HepG2 (cell line): Measurements from ENCODE around the gene ROMO1. TPM values are rescaled to one million over a fixed set of nuclear protein-coding genes. Genes with fewer than 3 reads are reported as not detected.

Experiments
- ATAC-seq: fragments of 200-7000 bp; cut with Tn5 transposase; 3 replicates; pipeline ENCODE4 v1.9.1; 2020; ENCODE audit warnings: mild to moderate bottlenecking, moderate library complexity
- BruUV-seq: library from RNA; stranded (reverse); fragments of 400-500 nt; replicated peaks from 2 replicates; lab custom pipeline; 2021; lab: Mats Ljungman, UMichigan
- CTCF ChIA-PET: fragments of 300-600 bp; formaldehyde crosslinking; extraction: SDS; loops from one replicate; lab custom pipeline; 2021; ENCODE audit warnings: low total read pairs, inconsistent platforms, low intra/inter-chr PET ratio; lab: Yijun Ruan, JAX
- POLR2A ChIA-PET: fragments of 350-600 bp; sonication (Branson Sonifier 250); formaldehyde crosslinking; loops from one replicate; lab custom pipeline; 2020; ENCODE audit warnings: antibody characterized with exemption, inconsistent platforms; lab: Yijun Ruan, JAX
- DNase-seq: peaks from one replicate; pipeline ENCODE4 v3.0.0-alpha.2; 2015; ENCODE audit warnings: low spot score
- FAIRE-seq: peaks from 3 replicates; lab custom pipeline; 2011; peaks lifted over from hg19 to GRCh38; lab: Jason Lieb, UNC
- H2AFZ ChIP-seq: one replicate; pipeline ENCODE4 v1.6.1; 2011; ENCODE audit warnings: low read length, inconsistent platforms
- H3K27ac ChIP-seq: fragments of 300-600 bp; 3 replicates; pipeline ENCODE4 v1.8.0; 2011; ENCODE audit warnings: mixed run types, mild to moderate bottlenecking, mixed read lengths, low read length, inconsistent platforms; ENCODE audit not compliant: insufficient read depth; ENCODE audit errors: extremely low read length
- H3K27me3 ChIP-seq, 2 experiments: fragments of 200-600 bp in 1 of 2; 2 replicates in 1 of 2; 3 replicates in 1 of 2; pipeline versions ENCODE4 v1.6.0 to v1.8.0; 2011; ENCODE audit warnings: low read length in 2 of 2, mild to moderate bottlenecking in 2 of 2, moderate library complexity in 2 of 2, inconsistent platforms in 1 of 2; ENCODE audit not compliant: insufficient read depth in 2 of 2, control insufficient read depth in 1 of 2
- H3K36me3 ChIP-seq, 2 experiments: fragments of 200-600 bp in 1 of 2; replicated peaks in 1 of 2; 2 replicates in 1 of 2; 3 replicates in 1 of 2; pipeline versions ENCODE4 v1.5.1 to v1.8.0; 2011; ENCODE audit warnings: low read length in 2 of 2, inconsistent platforms in 1 of 2; ENCODE audit not compliant: insufficient read depth in 2 of 2, control insufficient read depth in 1 of 2
- H3K4me1 ChIP-seq: 2 replicates; pipeline ENCODE4 v1.5.1; 2012; ENCODE audit warnings: low read length, inconsistent platforms; ENCODE audit not compliant: insufficient read depth
- H3K4me2 ChIP-seq: 2 replicates; pipeline ENCODE4 v1.6.0; 2011; ENCODE audit warnings: low read depth, low read length, inconsistent platforms
- H3K4me3 ChIP-seq, 3 experiments: fragments of 200-600 bp in 1 of 3; sonication (generic), shearing (Covaris generic) in 1 of 3; replicated peaks in 1 of 3; 2 replicates each; pipeline ENCODE4 v1.5.1; 2011 to 2016; ENCODE audit warnings: low read length in 3 of 3, inconsistent platforms in 2 of 3, low read depth in 2 of 3, mild to moderate bottlenecking in 2 of 3, control low read depth in 1 of 3, mixed read lengths in 1 of 3; ENCODE audit not compliant: insufficient read depth in 1 of 3
- H3K79me2 ChIP-seq: one replicate; pipeline ENCODE4 v1.6.1; 2011; ENCODE audit warnings: low read length, inconsistent platforms; ENCODE audit not compliant: insufficient read depth
- H3K9ac ChIP-seq: 2 replicates; pipeline ENCODE4 v1.6.0; 2011; ENCODE audit warnings: mild to moderate bottlenecking, low read depth, low read length, inconsistent platforms; ENCODE audit not compliant: insufficient read depth
- H3K9me3 ChIP-seq: 2 replicates; pipeline ENCODE4 v1.5.1; 2012; ENCODE audit warnings: mild to moderate bottlenecking, low read length
- H4K20me1 ChIP-seq: 2 replicates; pipeline ENCODE4 v1.6.0; 2011; ENCODE audit warnings: inconsistent platforms, mild to moderate bottlenecking, low read length, moderate library complexity; ENCODE audit not compliant: insufficient read depth
- AGO2 ChIP-seq: fragments of 200-400 bp; formaldehyde crosslinking; optimal IDR thresholded peaks from 2 replicates; pipeline ENCODE3; 2017; ENCODE audit warnings: mild to moderate bottlenecking, low read depth, low read length, moderate library complexity
- HIVEP1 ChIP-seq: sonication (generic); formaldehyde crosslinking; IDR thresholded peaks from 2 replicates; pipeline ENCODE4 v1.4.0; 2020; ENCODE audit warnings: mild to moderate bottlenecking, missing genetic modification reagents
- KMT2B ChIP-seq: IDR thresholded peaks from 2 replicates; pipeline ENCODE4 v1.6.1; 2016; ENCODE audit warnings: missing genetic modification reagents, missing compliant biosample characterization
- RAD21 ChIP-seq: fragments of 450-650 bp; formaldehyde crosslinking; IDR thresholded peaks from 2 replicates; pipeline ENCODE4 v1.5.0; 2020; ENCODE audit warnings: mild to moderate bottlenecking
- TSC22D2 ChIP-seq: sonication (generic); formaldehyde crosslinking; IDR thresholded peaks from 2 replicates; pipeline ENCODE4 v1.5.1; 2020; ENCODE audit warnings: missing genetic modification reagents, mild to moderate bottlenecking, borderline replicate concordance
- ZC3H13 ChIP-seq: sonication (generic); formaldehyde crosslinking; IDR thresholded peaks from 2 replicates; pipeline ENCODE4 v1.8.1; 2023; ENCODE audit warnings: mild to moderate bottlenecking, missing genetic modification reagents, moderate library complexity
- ZNF180 ChIP-seq: sonication (generic); formaldehyde crosslinking; IDR thresholded peaks from 2 replicates; pipeline ENCODE4 v1.4.0; 2020; ENCODE audit warnings: low read depth, missing genetic modification reagents, borderline replicate concordance
- ZNF33B ChIP-seq: sonication (generic); formaldehyde crosslinking; IDR thresholded peaks from 2 replicates; pipeline ENCODE4 v1.5.1; 2020; ENCODE audit warnings: mild to moderate bottlenecking, missing genetic modification reagents
- ZNF34 ChIP-seq: sonication (generic); formaldehyde crosslinking; IDR thresholded peaks from 2 replicates; pipeline ENCODE4 v1.4.0; 2020; ENCODE audit warnings: mild to moderate bottlenecking, missing genetic modification reagents, borderline replicate concordance
- ZNF446 ChIP-seq: sonication (generic); formaldehyde crosslinking; IDR thresholded peaks from 2 replicates; pipeline ENCODE4 v1.5.0; 2020; ENCODE audit warnings: mild to moderate bottlenecking, missing genetic modification reagents
- ZNF557 ChIP-seq: sonication (generic); formaldehyde crosslinking; IDR thresholded peaks from 2 replicates; pipeline ENCODE4 v1.4.0; 2020; ENCODE audit warnings: missing genetic modification reagents
- ZNF615 ChIP-seq: sonication (generic); formaldehyde crosslinking; IDR thresholded peaks from 2 replicates; pipeline ENCODE4 v1.5.0; 2020; ENCODE audit warnings: mild to moderate bottlenecking, missing genetic modification reagents, borderline replicate concordance
- ZNF629 ChIP-seq: sonication (generic); formaldehyde crosslinking; conservative IDR thresholded peaks from 2 replicates; pipeline ENCODE4 v1.5.0; 2020; ENCODE audit warnings: missing genetic modification reagents
- WGBS: methylation state at CpG from one replicate; pipeline ENCODE4 v1.1.6; 2017; ENCODE audit warnings: low lambda C conversion rate; 5-methylcytosine and 5-hydroxymethylcytosine counted together
- in situ Hi-C: cut with HindIII; loops from 2 replicates; pipeline ENCODE4 v1.10.0; 2017; ENCODE audit warnings: low pct_unique_long_range_greater_than_20kb; ENCODE audit not compliant: extremely low pct_ligation_motif_present
- intact Hi-C: fragments of 100-400 bp; cut with micrococcal nuclease; formaldehyde crosslinking; loops from one replicate; pipeline ENCODE4 v1.10.0; 2022; ENCODE audit not compliant: unreplicated experiment
- polyA plus RNA-seq, 8 experiments: library from polyadenylated mRNA; depleted of rRNA in 3 of 8; stranded (reverse) in 7 of 8; unstranded in 1 of 8; fragments of >200 nt; fragmentation: Illumina TruSeq in 4 of 8; extraction: Trizol in 4 of 8; gene quantifications; 2 replicates each; pipeline versions ENCODE4 v1.2.1 to v1.2.3, GENCODE V29; 2011 to 2016; ENCODE audit warnings: low read depth in 4 of 8, missing spikeins in 1 of 8, mixed read lengths in 1 of 8; ENCODE audit not compliant: insufficient read depth in 1 of 8
- total RNA-seq, 5 experiments: library from RNA; depleted of rRNA; stranded (reverse); fragments of >200 nt; fragmentation: Illumina TruSeq; extraction: Trizol; gene quantifications; 2 replicates each; pipeline ENCODE4 v1.2.3, GENCODE V29; 2016; ENCODE audit warnings: low read depth in 1 of 5
- TF ChIP-seq, protein P1 (sequence below): sonication (generic); formaldehyde crosslinking; conservative IDR thresholded peaks from 2 replicates; pipeline ENCODE4 v1.8.1; 2023; ENCODE audit warnings: missing genetic modification reagents
- TF ChIP-seq, protein P2 (sequence below): sonication (generic); formaldehyde crosslinking; IDR thresholded peaks from 2 replicates; pipeline ENCODE4 v1.5.1; 2020; ENCODE audit warnings: mild to moderate bottlenecking, missing genetic modification reagents, moderate library complexity

Gene ROMO1
- total and polyA plus RNA-seq, 2 of the 13 experiments (the other 11 are each of a cell fraction or from before 2014, with no cell fraction given) = 636 to 755 TPM

DNA sequence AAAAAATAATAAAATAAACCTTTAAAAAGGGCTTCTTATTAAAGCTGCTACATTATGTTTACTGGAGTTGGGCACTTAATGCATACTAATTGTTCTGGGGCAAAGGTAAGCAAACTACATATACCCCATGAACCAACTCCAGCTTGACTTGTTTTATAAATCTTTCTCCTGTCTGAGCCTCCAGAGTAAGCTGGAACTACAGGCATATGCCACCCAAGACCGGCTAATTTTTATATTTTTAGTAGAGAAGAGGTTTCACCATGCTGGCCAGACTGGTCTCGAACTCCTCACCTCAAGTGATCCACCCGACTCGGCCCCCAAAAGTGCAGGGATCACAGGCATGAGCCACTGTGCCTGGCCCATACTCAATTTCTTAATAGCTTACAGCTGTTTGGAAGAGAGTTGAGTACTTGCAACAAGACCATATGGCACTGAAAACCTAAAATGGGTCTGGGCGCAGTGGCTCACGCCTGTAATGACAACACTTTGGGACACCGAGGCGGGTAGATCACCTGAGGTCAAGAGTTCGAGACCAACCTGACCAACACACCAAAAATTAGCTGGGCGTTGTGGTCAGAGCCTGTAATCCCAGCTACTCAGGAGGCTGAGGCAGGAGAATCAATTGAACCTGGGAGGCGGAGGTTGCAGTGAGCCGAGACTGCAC, 19.9 kb downstream of the ROMO1 start:
- ChIA-PET POLR2A (interaction anchor here (0.6 to 23.6 kb wide), 11 partner anchors 6 to 103 kb away, joined by 3 to 319 read pairs (median 5); partner anchors contain the start of genes NFS1, RBM39, ROMO1 and SPAG4), CTCF (no interaction called here)
- 0 out of 2 replicates have a peak, but pooled peaks cover 5% of the 10 kb centered on the region for H3K4me1 ChIP-seq
- no TSS peak for BruUV-seq
- H4K20me1 ChIP-seq = peaks cover 100% of the 10 kb centered on the region
- intact Hi-C loops (no loop called here), in situ Hi-C loops (no loop called here)
- H3K4me2 ChIP-seq = no peak overlapping the region
- no peak for DNase-seq
- WGBS = 97% methylated on average over 12 of the region's 12 CpGs
- peak; percentile 1; the same call in 2 of the 3 replicates for ATAC-seq
- no peaks in the 10 kb centered on the region for H3K9me3 ChIP-seq
- peaks cover 92% of the 10 kb centered on the region for H3K79me2 ChIP-seq
- no peak overlapping the region for H3K27ac ChIP-seq
- no peak overlapping the region for H3K9ac ChIP-seq
- H2AFZ ChIP-seq = no peak overlapping the region
- no peaks in the 10 kb centered on the region for H3K27me3 ChIP-seq
- FAIRE-seq = no peak
- no peak overlapping the region for H3K4me3 ChIP-seq
- peaks cover 73 to 96% of the 10 kb centered on the region in 2 experiments for H3K36me3 ChIP-seq
- TF ChIP-seq ZNF180 (no peak), KMT2B (no peak), HIVEP1 (0 out of 2 replicates have a peak, but pooled peaks have one; percentile 42), RAD21 (CRISPR knock-in tag) (no peak), AGO2 (peak; percentile 42), ZNF34 (CRISPR knock-in tag) (no peak), ZNF615 (CRISPR knock-in tag) (peak; percentile 81; the same call in 1 of the 2 replicates), ZNF33B (CRISPR knock-in tag) (no peak), ZNF629 (CRISPR knock-in tag) (no peak), TSC22D2 (CRISPR knock-in tag) (no peak), ZC3H13 (CRISPR knock-in tag) (no peak), ZNF446 (CRISPR knock-in tag) (no peak), ZNF557 (CRISPR knock-in tag) (no peak)
- TF ChIP-seq, protein P1, sequence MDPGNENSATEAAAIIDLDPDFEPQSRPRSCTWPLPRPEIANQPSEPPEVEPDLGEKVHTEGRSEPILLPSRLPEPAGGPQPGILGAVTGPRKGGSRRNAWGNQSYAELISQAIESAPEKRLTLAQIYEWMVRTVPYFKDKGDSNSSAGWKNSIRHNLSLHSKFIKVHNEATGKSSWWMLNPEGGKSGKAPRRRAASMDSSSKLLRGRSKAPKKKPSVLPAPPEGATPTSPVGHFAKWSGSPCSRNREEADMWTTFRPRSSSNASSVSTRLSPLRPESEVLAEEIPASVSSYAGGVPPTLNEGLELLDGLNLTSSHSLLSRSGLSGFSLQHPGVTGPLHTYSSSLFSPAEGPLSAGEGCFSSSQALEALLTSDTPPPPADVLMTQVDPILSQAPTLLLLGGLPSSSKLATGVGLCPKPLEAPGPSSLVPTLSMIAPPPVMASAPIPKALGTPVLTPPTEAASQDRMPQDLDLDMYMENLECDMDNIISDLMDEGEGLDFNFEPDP (CRISPR knock-in tag) = 0 out of 2 replicates have a peak, but pooled peaks have one; percentile 29
- TF ChIP-seq, protein P2, sequence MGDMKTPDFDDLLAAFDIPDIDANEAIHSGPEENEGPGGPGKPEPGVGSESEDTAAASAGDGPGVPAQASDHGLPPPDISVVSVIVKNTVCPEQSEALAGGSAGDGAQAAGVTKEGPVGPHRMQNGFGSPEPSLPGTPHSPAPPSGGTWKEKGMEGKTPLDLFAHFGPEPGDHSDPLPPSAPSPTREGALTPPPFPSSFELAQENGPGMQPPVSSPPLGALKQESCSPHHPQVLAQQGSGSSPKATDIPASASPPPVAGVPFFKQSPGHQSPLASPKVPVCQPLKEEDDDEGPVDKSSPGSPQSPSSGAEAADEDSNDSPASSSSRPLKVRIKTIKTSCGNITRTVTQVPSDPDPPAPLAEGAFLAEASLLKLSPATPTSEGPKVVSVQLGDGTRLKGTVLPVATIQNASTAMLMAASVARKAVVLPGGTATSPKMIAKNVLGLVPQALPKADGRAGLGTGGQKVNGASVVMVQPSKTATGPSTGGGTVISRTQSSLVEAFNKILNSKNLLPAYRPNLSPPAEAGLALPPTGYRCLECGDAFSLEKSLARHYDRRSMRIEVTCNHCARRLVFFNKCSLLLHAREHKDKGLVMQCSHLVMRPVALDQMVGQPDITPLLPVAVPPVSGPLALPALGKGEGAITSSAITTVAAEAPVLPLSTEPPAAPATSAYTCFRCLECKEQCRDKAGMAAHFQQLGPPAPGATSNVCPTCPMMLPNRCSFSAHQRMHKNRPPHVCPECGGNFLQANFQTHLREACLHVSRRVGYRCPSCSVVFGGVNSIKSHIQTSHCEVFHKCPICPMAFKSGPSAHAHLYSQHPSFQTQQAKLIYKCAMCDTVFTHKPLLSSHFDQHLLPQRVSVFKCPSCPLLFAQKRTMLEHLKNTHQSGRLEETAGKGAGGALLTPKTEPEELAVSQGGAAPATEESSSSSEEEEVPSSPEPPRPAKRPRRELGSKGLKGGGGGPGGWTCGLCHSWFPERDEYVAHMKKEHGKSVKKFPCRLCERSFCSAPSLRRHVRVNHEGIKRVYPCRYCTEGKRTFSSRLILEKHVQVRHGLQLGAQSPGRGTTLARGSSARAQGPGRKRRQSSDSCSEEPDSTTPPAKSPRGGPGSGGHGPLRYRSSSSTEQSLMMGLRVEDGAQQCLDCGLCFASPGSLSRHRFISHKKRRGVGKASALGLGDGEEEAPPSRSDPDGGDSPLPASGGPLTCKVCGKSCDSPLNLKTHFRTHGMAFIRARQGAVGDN (CRISPR knock-in tag) = no peak
